GM21786 (cell line): ENCODE measurements around the gene ARHGAP15.

ENCODE experiments used
- ATAC-seq: cut with Tn5 transposase; IDR thresholded peaks from one replicate; pipeline ENCODE4 v1.9.1; 2021; ENCODE audit not compliant: unreplicated experiment

The ARHGAP15 gene

DNA sequence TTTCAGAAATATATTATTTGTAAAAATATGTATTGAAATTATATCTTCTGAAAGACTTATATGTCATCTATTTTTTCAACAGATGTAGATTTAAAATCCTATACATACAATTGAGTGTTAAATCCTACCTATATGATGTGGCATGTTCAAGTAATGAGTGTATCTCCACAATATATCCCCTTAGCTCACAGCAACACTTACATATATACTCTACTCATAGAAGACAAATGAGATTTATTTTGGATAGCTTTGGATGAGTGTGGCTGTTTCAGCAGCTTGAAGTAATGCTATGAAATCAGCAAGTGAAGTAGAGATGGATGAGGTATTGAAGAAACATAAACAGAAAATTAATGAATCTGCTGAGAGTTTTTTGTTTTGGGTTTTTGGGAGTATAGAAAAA lies 263.1 kb downstream of the ARHGAP15 start:
- ATAC-seq, result no peak

DNA sequence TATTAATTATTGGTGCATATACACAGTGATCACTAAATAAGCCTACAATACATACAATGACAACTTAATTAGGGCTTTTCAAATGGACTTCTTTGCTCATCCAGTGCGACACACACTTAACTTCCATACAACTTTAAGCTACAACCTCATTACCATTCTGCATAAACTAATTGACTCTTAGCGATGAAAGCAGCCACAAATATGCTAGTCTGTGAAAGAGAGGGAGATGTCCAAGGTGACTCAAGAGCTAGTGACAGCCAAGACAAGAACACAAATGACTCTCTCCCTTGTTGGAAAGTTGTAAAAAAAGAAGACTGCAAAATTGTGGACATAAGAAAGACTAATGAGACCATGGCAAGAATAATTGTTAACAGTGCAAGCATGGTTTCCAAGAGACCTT lies 264.8 kb downstream of the ARHGAP15 start:
- ATAC-seq, result no peak

DNA sequence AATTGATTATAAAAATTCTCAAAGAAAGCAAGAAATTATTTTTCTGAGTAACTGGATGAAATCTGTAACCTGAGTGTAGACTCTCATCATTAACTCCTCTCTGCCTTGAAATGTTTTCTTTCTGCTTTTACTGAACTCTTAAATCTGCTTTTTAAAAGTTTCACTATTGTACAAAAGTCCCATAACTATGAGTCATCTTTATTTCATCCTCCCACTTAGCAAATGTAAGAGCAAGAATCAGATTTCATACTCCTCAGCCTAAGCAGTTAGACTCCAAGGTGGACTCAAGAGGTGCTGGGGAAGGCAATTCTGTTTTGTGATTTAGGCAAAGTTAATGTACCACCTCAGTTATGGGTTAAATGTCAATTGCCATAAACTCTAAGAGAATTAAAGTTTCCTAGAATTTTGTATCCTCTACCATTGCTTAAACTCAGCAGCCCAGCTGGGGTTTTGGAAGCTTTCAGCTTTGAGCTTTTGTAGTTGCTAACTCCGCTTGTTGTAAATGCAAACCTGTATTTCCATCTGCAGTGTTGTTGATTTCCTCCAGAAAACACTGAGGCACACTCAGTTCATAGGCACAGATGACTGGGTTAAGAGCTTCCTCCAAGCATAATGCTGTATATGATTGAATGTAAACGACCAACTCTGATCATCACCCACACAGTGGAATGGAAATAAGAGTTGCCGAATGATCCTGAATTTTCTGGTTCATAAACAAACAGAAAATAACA lies 268.8 kb downstream of the ARHGAP15 start:
- ATAC-seq, result peak; percentile 81

DNA sequence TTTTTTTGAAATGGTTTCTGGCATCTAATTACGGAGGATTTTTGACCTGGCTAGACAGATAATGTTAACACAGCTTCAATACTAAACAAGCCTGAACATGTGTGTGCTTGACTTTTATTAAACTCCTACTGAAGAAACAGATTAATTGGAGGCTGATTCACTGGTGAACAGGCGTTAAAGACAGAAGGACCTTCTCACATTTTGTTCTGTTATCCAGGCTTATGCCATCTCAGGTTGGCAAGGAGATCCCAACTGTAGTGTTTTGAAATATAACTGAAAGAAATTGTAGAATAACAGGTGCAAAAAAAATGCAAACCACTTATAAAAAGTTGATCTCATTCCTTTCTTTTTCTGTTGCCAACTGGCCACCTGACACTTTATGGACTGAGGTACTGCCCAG lies 269.6 kb downstream of the ARHGAP15 start:
- no peak for ATAC-seq

DNA sequence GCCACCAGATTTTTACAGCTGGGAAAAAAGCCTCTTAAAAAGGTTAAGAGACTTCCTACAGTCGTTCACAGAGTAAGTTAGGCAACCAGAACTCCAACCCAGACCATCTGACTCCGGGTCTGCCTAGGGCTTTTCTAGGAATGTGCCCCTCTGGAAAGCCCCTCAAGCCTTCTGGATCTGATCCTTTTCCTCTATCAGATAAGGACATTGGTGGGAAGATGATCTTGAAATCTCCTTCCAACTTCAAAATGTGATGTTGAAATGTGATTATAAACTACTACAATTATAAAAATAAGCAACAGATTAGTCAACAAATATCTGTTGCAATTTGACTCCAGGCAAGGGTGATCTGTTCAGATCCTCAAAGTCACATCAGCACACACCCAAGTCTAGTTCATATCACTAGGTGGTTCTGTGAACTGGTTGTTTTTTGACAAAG lies 270.4 kb downstream of the ARHGAP15 start:
- ATAC-seq, result no peak

DNA sequence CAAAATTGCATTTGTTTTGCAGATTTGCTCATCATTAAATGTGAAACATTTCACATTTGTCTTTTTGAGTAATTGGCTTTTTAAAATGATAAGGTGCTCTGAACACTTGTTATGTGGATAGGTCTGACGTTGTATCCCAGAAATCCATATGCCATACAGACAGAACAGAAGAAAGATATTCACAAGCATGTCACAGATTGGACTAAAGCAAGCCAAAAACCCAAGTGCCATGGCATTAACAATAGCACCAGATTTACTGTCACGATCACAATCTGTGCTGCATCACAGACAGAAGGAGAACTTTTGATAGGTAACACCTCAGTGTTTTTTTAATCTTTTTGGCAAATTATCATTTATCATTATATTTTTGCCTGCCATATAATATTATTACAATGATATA lies 272.6 kb downstream of the ARHGAP15 start:
- ATAC-seq, result no peak

DNA sequence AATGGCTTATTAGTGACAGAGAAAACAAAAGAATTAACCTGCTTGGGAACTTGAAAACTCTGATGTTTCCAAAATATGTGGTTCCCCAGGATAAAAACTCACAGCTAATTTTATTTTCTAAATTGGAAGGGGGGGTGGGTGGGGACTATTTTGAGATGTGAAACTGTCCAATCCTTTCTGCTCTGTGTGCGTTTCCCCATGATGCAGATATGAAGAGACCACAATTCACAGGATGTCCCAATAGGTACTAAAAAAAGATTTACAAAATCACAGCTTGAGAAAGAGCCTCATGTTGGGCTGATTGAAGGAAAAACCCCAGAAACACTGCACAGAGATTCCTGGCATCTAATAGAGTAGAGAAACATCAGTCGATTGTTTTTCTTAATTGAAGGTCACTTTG lies 273.2 kb downstream of the ARHGAP15 start:
- ATAC-seq, result no peak

DNA sequence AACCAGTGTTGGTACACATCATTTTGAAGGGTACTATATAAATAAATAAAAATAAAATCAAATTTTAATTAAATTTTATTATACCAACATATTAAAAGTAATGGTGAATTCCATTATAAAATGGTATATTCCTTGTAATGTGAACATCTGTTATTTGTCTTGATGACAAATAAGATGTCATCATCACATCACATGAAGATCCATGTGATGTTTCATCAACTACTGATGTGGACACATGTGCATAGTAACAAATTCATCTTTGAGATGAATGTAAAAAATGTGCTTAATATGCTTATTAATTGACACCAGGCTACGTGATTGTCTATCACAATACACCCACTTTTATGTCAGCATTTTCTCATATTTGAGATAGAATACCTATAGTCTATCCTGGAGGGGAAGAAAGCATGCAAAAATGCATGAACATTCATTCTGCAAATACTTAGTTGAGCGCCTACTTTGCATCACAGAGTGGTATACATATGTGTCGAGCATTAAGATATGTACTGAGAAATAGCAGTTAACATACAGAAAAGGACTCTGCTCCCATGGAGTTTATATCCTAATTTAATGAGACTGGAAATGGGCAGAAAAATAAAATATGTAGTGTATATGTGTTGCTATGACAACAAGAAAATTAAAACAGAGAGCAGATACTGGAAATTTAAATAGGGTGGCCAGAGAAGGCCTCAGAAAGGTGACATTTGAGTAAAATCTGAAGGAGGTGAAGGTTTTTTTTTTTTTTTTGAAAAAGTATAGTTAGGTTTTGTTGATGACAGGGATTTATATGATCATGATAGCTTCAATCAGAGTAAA lies 281.1 kb downstream of the ARHGAP15 start:
- ATAC-seq, result no peak

DNA sequence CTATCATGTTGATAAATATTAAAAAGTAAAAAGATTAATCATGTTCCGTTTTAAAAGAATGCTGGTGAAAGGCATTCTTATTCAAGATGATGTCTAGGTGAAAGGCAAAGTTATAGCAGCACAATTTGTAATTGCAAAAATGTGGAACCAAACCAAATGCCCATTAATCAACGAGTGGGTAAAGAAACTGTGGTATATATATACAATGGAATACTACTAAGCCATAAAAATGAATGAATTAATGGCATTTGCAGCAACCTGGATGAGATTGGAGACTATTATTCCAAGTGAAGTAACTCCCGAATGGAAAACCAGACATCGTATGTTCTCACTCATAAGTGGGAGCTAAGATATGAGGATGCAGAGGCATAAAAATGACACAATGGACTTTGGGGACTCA lies 286.4 kb downstream of the ARHGAP15 start:
- no peak for ATAC-seq

DNA sequence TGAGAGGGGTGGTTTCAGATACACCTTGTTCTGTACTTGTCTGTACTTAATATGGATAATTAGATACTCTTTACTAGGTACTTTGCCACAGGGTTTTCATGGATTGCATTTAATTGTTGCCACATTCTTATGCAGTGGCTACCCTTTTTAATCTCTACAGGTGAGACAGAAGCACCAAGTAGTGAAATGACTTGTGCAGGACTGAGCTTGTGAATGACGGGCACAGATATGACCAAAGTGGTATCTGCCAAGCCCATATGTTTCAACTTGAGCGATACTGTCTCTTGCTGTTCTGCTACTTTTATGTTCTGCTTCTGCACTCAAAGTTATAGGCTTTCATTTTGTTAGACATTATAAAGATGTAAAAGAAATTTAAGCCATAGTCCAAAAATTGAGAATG lies 288.2 kb downstream of the ARHGAP15 start:
- no peak for ATAC-seq

DNA sequence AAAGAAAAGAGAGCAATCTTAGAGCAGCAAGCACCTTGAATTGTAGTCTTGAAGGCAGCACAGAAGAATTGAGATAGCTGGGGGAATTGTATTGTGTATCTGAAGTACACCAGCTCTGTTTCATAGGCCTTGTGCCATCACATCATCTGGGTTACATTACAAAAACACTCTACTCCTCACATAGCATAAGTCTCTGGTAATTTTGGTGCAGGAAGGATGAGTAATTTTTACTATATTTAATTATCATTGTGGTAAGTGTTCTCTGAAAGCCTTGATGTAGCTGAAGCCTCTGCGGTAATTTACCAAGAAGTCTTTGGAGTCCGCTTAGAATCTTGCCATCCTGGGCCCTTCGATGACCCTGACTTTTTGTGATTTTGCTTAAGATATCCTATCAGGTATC lies 291.1 kb downstream of the ARHGAP15 start:
- ATAC-seq, result no peak

DNA sequence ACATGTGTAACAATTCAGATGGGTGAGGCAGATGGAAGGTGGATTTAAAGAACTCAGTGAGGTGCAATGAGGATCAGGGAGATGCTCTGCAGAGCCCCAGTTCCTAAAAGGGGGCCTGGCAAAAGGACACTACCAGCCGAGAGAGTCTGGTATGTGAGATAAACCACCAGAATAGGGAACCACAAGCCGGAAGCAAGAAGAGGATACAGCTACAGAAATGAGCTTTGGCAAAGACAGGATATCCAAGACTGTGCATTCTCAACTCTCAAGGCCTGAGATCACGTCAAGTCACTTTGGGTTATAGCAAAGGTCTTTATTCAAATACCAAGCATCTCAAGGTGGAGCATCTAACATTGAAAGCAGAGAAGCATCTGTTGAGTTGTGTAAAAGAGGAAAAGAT lies 293.5 kb downstream of the ARHGAP15 start:
- peak; percentile 97 for ATAC-seq

DNA sequence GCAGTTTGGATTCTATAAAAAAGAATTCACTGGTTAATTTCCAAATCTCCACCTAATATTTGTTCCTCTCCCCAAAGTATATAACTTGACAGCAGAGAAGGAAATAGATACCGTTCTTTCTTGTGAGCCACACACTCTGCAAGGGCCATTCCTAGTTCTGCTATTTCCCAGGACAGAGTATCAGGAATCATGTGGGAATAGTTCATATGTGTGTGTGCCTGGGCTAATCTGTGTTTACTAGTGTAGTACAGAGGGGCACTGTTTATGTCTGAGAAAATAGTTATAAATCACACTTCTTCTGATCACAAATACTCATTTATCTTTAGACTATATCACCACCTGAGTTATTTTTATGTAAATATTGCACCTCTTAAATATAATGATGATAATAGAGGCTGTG lies 296.7 kb downstream of the ARHGAP15 start:
- no peak for ATAC-seq

DNA sequence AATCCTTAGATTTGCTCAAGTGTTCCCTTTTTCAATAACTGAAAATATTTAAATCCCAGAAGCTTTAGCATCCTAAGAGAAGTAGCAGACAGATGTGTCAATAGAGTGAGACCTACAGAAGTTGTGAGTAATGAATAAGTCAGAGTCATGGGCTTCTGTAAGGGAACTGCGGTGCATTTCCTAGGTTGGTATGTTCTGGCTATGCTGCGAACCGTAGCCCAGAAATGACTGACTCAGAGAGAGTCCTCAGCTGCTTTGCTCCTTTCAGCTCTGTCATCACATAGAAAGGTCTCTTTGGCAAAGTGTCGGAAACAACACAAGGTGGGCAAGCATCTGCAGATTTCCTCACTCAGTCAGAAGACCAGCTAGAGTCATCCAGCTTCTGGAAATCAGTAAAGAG lies 297.1 kb downstream of the ARHGAP15 start:
- ATAC-seq, result no peak

DNA sequence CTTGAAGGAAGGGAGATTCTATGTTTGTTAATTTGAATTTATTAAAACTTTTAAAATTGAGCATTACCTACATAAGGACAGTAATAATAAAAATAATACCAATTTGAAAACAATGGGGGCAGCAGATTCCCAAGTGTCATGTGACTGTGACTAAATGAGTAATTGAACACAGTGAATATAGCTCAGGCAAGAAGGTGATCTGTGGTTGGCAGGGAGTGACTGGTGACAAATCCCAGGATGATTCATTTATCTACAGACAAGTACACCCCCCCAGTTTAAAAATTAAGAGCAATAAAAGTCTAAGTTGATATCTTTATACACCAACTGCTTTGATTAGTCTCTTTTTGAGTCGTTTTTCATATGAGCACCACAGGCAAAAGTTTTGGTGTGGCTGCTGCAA lies 299.5 kb downstream of the ARHGAP15 start:
- no peak for ATAC-seq

DNA sequence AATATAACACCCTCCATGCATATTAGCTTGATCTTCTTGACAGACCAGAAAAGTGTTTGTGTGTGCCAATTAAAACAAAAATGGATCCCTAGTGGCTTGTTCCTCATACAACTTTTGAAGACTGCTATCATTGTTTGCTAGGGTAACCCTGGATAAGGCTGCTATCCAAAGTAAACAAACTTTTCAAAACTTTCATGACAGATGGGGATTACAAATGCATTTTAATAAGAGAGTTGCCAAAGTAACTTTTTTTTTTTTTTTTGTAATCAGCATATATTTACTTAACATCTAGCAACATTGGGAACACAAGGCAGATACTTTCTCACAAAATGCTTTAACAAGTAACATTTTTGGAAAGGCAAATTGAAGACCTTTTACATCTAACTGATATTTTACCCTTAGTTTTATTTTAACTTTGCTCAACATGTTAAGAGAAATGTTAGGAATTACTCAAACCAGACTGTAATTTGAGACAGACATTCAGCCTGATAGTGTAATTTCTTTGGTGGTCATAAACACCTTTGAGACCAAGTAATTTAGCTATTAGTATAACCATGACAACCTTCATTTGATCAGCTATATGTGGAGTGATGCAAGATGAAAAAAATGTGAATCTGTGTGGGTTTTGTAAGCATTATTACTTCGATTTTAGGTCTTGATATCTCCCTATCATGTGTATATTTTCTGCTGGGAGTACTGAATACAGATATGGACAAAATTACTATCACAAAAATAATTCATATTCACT lies 300.9 kb downstream of the ARHGAP15 start:
- no peak for ATAC-seq

DNA sequence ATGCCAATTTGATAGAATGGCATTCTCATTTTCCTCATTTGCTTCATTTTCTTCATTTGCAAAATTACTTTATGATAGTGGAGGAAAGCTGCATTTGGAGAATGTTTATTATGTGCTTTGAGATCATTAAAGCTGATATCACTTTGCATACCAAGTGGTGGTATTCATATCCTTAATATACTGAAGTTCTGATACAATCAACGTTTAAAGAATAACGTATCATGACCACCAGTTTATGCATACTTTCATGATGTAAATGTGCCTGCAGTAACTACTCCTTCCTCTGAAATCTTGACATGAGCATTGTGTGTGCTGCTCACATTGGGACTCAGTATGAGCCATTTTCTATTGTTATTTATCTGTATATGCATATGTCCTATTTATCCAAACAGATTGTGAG lies 302.1 kb downstream of the ARHGAP15 start:
- no peak for ATAC-seq

DNA sequence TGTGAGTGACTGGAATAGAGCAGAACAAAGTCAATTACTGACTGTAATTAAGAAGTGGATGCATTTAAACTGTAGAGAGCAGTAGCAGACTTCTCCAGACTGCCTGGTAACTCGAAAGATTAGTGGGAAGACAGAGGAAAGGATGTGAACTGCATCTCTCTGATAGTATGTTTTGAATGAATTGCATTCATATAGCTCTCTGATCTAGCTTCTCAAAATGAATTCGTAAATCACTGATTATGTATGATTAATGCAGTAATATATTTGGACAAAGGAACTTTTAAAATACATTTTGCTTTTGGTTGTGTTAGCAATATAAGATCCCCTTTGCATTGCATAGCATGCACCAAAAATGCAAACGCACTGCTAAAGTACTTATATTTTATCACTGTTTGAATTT lies 304.0 kb downstream of the ARHGAP15 start:
- no peak for ATAC-seq

DNA sequence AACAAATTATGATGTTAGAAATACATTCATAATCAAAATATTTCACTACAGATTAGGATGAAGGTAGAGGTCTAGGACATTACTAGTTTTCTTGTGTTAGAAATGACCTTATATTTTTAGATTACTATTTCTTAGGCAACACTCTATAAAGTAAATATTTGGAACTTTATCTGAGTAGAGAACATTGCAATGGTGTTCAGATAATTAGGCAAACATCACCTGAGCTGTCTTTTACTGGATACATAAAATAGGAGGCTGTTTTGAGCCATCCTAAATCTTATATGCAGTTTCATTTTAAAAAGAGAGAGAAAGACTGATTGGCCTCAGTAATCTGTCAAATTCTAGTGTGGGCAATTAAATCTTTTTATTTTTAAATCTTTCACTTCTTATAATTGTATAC lies 304.6 kb downstream of the ARHGAP15 start:
- no peak for ATAC-seq

DNA sequence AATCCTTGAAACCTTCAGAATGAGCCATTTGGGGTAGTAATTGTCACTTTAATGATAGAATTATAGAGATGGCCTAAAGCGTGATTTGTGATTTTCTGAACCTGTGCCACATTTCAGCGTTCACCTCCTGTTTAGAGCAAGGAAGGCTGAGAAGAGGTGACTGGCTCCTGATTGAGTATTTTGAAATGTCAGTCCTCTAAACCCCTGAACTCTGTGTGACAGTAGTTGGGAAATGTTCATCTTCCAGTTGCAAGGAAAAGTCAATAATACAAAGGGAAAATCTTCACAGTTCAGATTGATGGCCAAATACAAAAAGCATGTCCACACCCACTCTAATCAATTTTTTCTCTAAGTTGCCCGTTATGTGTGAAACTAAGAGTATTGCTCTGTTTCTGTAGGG lies 305.2 kb downstream of the ARHGAP15 start:
- ATAC-seq, result no peak

DNA sequence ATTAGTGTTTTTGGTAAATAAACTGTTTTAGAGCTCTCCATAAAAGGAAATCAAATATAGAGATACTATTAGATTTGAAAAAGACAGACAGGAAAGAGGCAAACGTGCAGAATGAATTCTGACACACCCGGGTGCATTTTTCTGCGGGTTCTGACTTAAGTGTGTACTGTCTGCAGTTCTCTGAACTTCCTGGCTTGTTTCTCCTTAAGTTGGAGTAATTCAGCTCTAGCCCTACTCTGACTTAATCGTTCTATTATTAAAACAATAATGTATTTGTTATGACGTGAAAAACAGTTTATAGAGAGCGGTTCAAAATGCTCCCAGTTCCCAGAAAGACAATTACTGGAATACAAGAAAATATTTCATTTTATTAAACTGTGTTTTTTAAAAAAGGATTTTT lies 305.9 kb downstream of the ARHGAP15 start:
- no peak for ATAC-seq

DNA sequence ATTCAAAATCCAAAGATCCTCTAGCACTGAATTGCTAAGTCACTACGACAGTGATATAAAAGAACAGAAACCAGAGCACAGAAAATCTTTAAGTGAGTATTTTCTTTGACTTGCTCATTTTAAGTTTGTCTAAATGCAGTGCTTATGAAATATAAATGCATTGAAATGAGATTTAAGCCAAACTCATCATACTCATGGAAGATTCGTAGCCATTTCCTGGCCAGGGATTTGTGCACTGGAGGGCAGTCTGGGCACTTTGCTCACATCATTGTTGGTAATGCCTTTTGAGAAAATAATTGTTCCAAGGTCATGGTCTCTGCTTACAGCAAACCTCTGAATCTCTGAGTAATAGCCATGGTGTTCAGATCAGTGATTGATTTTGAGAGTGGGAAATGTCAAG lies 307.7 kb downstream of the ARHGAP15 start:
- no peak for ATAC-seq
